ENCODE results near the gene S100A7A. TPM values are rescaled to one million over a fixed set of nuclear protein-coding genes. Genes with fewer than 3 reads are reported as not detected.
"Not testable (repeated sequence)": the region's sequence is repeated elsewhere in the genome, so short reads cannot be mapped to it uniquely, and the experiment has no call there.

The S100A7A gene
- total RNA-seq, 1 donor from 2014 or later: not detected

DNA sequence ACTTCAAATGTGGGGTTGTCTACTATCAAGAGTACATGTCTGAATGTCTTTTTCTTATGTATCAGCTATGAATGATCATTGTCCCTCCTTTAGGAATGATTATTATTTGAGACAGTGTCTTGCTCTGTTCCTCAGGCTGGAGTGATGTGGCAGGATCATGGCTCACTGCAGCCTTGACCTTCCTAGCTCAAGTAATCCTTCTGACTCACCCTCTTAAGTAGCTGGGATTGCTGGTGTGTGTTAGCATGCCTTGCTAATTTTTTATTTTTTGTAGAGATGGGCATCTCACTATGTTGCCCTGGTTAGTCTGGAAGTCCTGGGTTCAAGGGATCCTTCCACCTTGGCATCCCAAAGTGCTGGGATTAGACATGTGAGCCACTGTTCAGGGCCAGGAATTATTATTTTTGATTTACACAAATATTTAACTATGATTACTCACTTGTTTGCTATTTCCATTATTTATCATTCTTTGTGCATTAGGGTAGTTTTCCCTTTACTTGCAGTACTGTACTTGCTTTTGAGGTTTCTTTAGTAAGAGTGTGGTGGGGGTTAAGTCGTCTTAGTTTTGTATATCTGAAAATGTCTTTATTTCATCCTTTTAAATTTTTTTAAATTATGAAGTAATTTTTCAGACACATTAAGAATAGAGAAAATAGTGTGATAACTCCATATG, 31.3 kb downstream of the S100A7A start:
- peak; percentile 49 for FAIRE-seq
- Mint-ChIP-seq H3K9me3 (ENCODE audit: unreplicated experiment) (peaks cover 4% of the 10 kb centered on the region), H3K36me3 (ENCODE audit: low read depth, unreplicated experiment) (no peaks in the 10 kb centered on the region), H3K4me1 (ENCODE audit: low read depth, unreplicated experiment) (peaks cover 4% of the 10 kb centered on the region), H3K4me3 (ENCODE audit: unreplicated experiment) (no peak overlapping the region), H3K27ac (ENCODE audit: unreplicated experiment) (peak overlapping the region; percentile 21), H3K27me3 (ENCODE audit: low read depth, unreplicated experiment) (peaks cover 34% of the 10 kb centered on the region)
- Histone ChIP-seq H3K36me3 (ENCODE audit: insufficient read depth, low read length) (no peaks in the 10 kb centered on the region), H3K9ac (ENCODE audit: low read length) (no peak overlapping the region), H3K27me3 (ENCODE audit: insufficient read depth, low read length) (no peaks in the 10 kb centered on the region), H3K27ac (ENCODE audit: low read depth, low read length) (no peak overlapping the region), H3K79me2 (ENCODE audit: insufficient read depth, low read length) (no peaks in the 10 kb centered on the region), H3K4me2 (ENCODE audit: low read length) (peak overlapping the region; percentile 21), H3K9me3 (ENCODE audit: insufficient read depth, low read depth, low read length) (no peaks in the 10 kb centered on the region), H3K4me1 (ENCODE audit: insufficient read depth, low read length) (peaks cover 3% of the 10 kb centered on the region), H4K20me1 (ENCODE audit: insufficient read depth, low read length) (no peaks in the 10 kb centered on the region), H2AFZ (ENCODE audit: low read depth, low read length) (no peak overlapping the region), H3K4me3 (ENCODE audit: insufficient read depth, low read depth, low read length) (no peak overlapping the region)
- TF ChIP-seq CTCF (IDR thresholded peaks at IDR 0.05; ENCODE audit: insufficient read depth, low read depth, low read length): no peak
- no peak for TF ChIP-seq EZH2 (IDR thresholded peaks at IDR 0.05; ENCODE audit: insufficient read depth, low read length)
- peak; percentile 63 for DNase-seq (ENCODE audit: low read depth)

GRCh38 chr1:153448851-153449250, 32.5 kb downstream of the S100A7A start:
- H3K27me3 Mint-ChIP-seq (ENCODE audit: low read depth, unreplicated experiment): peaks cover 26% of the 10 kb centered on the region
- not testable (repeated sequence) for H3K27me3 ChIP-seq (ENCODE audit: insufficient read depth, low read length); H3K27ac Mint-ChIP-seq (ENCODE audit: unreplicated experiment); H3K9me3 Mint-ChIP-seq (ENCODE audit: unreplicated experiment); H3K4me2 ChIP-seq (ENCODE audit: low read length); H4K20me1 ChIP-seq (ENCODE audit: insufficient read depth, low read length); FAIRE-seq; H3K27ac ChIP-seq (ENCODE audit: low read depth, low read length); H3K4me1 Mint-ChIP-seq (ENCODE audit: low read depth, unreplicated experiment); H3K4me3 ChIP-seq (ENCODE audit: insufficient read depth, low read depth, low read length); H3K36me3 Mint-ChIP-seq (ENCODE audit: low read depth, unreplicated experiment); H3K79me2 ChIP-seq (ENCODE audit: insufficient read depth, low read length); H2AFZ ChIP-seq (ENCODE audit: low read depth, low read length); DNase-seq (ENCODE audit: low read depth); H3K9me3 ChIP-seq (ENCODE audit: insufficient read depth, low read depth, low read length); H3K36me3 ChIP-seq (ENCODE audit: insufficient read depth, low read length); H3K9ac ChIP-seq (ENCODE audit: low read length); H3K4me3 Mint-ChIP-seq (ENCODE audit: unreplicated experiment); H3K4me1 ChIP-seq (ENCODE audit: insufficient read depth, low read length)

DNA sequence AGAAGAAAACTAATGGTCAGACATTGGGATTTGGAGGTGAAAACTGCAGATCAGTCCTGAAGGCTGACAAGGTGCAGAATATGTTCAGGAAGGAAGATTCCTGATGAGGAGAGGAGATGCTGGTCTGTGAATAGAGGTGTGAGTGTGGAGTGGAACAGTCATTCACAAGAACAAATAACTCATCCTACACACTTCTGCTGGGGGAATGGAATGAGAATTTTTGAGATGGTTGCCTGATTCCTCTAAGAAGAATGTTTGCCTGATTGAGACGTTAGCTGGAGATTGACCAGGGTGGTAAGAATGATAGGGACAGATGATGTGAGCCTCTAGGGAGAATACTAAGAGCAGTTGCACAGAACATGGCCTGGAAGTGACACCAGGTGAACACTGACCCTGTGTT, 40.1 kb downstream of the S100A7A start:
- Mint-ChIP-seq H3K4me1 (ENCODE audit: low read depth, unreplicated experiment) (no peaks in the 10 kb centered on the region), H3K4me3 (ENCODE audit: unreplicated experiment) (no peak overlapping the region), H3K27me3 (ENCODE audit: low read depth, unreplicated experiment) (peaks cover 22% of the 10 kb centered on the region), H3K27ac (ENCODE audit: unreplicated experiment) (no peak overlapping the region), H3K36me3 (ENCODE audit: low read depth, unreplicated experiment) (peaks cover 2% of the 10 kb centered on the region), H3K9me3 (ENCODE audit: unreplicated experiment) (peaks cover 2% of the 10 kb centered on the region)
- Histone ChIP-seq H3K4me3 (ENCODE audit: insufficient read depth, low read depth, low read length) (no peak overlapping the region), H3K9ac (ENCODE audit: low read length) (no peak overlapping the region), H3K36me3 (ENCODE audit: insufficient read depth, low read length) (no peaks in the 10 kb centered on the region), H3K4me1 (ENCODE audit: insufficient read depth, low read length) (no peaks in the 10 kb centered on the region), H3K27ac (ENCODE audit: low read depth, low read length) (no peak overlapping the region), H3K9me3 (ENCODE audit: insufficient read depth, low read depth, low read length) (no peaks in the 10 kb centered on the region), H3K27me3 (ENCODE audit: insufficient read depth, low read length) (no peaks in the 10 kb centered on the region), H2AFZ (ENCODE audit: low read depth, low read length) (no peak overlapping the region), H3K4me2 (ENCODE audit: low read length) (no peak overlapping the region), H4K20me1 (ENCODE audit: insufficient read depth, low read length) (no peaks in the 10 kb centered on the region), H3K79me2 (ENCODE audit: insufficient read depth, low read length) (no peaks in the 10 kb centered on the region)
- no peak for TF ChIP-seq EZH2 (IDR thresholded peaks at IDR 0.05; ENCODE audit: insufficient read depth, low read length)
- no peak for TF ChIP-seq CTCF (IDR thresholded peaks at IDR 0.05; ENCODE audit: insufficient read depth, low read depth, low read length)
- FAIRE-seq (no peak), DNase-seq (ENCODE audit: low read depth) (no peak)
